ENCODE data around the gene CDK5RAP3. TPM values are rescaled to one million over a fixed set of nuclear protein-coding genes. Genes with fewer than 3 reads are reported as not detected.
"Not testable (repeated sequence)": the region's sequence is repeated elsewhere in the genome, so short reads cannot be mapped to it uniquely, and the experiment has no call there.

Gene CDK5RAP3
- total RNA-seq, 1 donor from 2014 or later: 76.5 TPM

GRCh38 chr17:47975823-47976205 is 4.9 kb downstream of the CDK5RAP3 start:
- DNase-seq: no peak

GRCh38 chr17:47978324-47978723 is 7.4 kb downstream of the CDK5RAP3 start:
- peak; percentile 81 for DNase-seq

GRCh38 chr17:47980541-47980940 is 9.6 kb downstream of the CDK5RAP3 start:
- no peak for DNase-seq

- no peak for DNase-seq
These were observed 10.5 kb downstream of the CDK5RAP3 start for GRCh38 chr17:47981462-47981861.

- DNase-seq: no peak
These were observed 11.2 kb downstream of the CDK5RAP3 start for GRCh38 chr17:47982091-47982617.

GRCh38 chr17:47982645-47983390 is 11.9 kb downstream of the CDK5RAP3 start:
- no peak for DNase-seq

- DNase-seq: no peak
These were observed 12.7 kb downstream of the CDK5RAP3 start for GRCh38 chr17:47983492-47984223.

- DNase-seq: no peak
These were observed 15.6 kb downstream of the CDK5RAP3 start for GRCh38 chr17:47986520-47986919.

GRCh38 chr17:47987240-47987835 is 16.4 kb downstream of the CDK5RAP3 start:
- peak; percentile 55 for DNase-seq

- not testable (repeated sequence) for DNase-seq
These were observed 17.5 kb downstream of the CDK5RAP3 start for GRCh38 chr17:47988445-47988844.

GRCh38 chr17:47989159-47989558 is 18.2 kb downstream of the CDK5RAP3 start:
- no peak for DNase-seq

- no peak for DNase-seq
These were observed 18.8 kb downstream of the CDK5RAP3 start for GRCh38 chr17:47989700-47990099.

GRCh38 chr17:47990962-47991731 is 20.2 kb downstream of the CDK5RAP3 start:
- peak; percentile 38 for DNase-seq

- DNase-seq: no peak
These were observed 21.3 kb downstream of the CDK5RAP3 start for GRCh38 chr17:47992216-47992615.

GRCh38 chr17:47993031-47993564 is 22.2 kb downstream of the CDK5RAP3 start:
- DNase-seq: no peak

GRCh38 chr17:47993964-47994363 is 23.1 kb downstream of the CDK5RAP3 start:
- no peak for DNase-seq

GRCh38 chr17:47994724-47995123 is 23.8 kb downstream of the CDK5RAP3 start:
- DNase-seq: no peak

GRCh38 chr17:47995241-47995935 is 24.5 kb downstream of the CDK5RAP3 start:
- DNase-seq: no peak

GRCh38 chr17:47996201-47996600 is 25.3 kb downstream of the CDK5RAP3 start:
- DNase-seq: no peak

GRCh38 chr17:47997586-47997985 is 26.7 kb downstream of the CDK5RAP3 start:
- no peak for DNase-seq

- DNase-seq: no peak
These were observed 27.1 kb downstream of the CDK5RAP3 start for GRCh38 chr17:47998044-47998443.

Data from tongue (tissue), 2 donors.